Central memory CD4-positive, alpha-beta T cell (primary cell): ENCODE data around the gene SARDH.

ENCODE experiments used
- DNase-seq: peaks from one replicate; pipeline ENCODE4 v3.0.0; 2022

SARDH gene

DNA sequence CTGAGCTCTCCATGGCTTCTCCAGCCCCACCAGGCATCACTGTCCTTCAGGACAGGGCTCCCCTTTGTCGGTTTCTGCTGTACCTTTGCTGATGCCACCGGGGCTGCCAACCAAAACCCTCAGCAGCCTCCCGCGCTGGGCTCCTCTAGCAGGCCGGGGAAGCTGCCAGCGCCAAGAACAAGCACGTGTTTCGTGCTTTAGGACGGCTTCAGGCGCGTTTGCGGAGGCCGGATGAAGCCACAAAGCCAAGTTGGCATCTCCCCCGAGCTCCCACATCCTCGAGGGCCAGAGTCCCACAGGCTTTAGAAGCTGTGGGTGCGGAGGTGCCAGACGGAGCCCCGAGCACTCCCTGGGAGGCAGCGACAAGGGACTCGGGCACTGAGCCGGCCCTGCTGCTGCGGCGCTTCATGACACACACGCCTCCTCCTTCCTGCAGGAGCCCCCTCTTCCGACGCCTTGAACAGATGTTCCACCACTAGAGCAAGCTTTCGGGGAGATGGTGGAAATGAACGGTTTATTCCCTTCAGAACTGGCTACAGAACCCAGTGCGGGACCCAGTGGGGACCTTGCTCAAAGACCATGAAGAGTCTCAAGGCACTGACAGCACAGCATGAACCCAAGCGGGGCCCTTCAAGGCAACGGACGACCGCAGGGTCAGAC lies 36.7 kb downstream of the SARDH start:
- peak; percentile 45 for DNase-seq

DNA sequence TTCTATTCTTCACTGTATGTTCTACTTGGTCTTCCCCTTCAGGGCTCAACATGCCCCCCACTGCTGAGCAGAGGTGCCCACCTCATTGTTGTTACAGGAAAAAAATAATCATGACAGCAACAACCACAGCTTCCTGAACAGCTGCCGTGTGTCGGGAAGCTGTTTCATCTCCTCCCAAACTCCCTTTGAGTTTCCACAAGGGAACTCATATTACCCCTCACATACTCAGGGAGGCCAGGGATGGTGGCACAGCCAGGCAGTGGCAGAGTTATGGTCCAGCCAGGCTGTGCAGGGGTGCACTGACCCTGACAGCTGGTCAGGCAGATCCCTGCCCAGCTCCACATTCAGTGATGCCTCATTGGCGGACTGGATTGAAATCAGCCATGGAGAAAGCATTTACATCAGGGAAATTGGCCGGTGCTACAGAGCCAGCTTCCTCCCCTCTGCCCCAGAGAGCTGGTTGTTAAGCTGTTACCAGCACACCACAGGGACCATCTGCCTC lies 37.3 kb downstream of the SARDH start:
- no peak for DNase-seq

DNA sequence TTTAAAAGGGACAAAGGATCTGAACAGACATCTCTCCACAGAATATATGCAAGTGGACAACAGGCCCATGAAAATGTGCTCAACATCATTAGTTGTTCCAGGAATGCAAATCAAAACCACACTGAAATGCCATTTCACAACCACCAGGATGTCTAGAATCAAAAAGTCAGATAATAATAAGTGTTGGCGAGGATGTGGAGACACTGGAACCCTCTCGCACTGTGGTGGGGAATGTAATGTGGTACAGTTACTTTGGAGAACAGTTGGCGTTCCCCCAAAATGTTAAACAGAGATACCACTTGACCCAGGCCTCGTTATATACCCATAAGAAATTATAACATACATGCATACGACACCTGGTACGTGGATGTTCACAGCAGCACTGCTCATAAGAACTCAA lies 38.6 kb downstream of the SARDH start:
- no peak for DNase-seq

DNA sequence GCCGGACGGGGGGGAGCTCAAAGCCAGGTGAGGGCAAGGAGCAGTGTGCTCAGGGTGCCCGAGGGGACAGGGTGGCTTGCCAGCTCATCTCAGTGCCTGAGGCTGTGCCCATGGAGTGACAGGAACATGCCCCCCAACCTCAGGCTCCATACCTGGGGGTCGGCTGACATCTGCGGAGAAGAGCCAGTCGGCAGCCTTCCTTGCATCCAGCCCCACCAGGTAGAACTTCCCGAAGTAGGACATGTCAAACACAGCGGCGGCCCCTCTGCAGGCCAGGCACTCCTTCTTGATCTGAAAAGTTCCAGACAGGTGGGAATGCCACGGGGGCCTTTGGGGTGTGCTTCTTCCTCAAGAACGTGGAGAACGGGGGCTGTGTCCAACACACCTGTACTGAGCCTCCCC lies 42.1 kb downstream of the SARDH start:
- no peak for DNase-seq

DNA sequence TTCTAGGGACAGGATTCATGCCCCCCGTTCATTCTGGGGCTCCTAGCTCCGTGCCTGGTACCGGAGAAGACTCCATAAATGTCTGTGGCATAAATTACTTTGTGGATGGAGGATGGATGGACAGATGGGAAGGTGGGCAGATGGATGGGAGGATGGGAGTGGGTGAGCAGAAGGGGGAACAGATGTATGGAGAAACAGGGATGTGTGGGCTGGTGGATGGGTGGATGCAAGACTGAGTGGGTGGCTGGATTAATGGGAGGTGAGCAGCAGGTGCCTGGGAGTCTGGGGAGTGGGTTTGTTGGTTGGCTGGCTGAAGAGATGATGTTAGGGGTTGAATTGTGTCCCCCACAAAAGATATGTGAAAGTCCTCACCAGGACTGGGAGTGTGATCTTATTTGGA lies 43.5 kb downstream of the SARDH start:
- no peak for DNase-seq

DNA sequence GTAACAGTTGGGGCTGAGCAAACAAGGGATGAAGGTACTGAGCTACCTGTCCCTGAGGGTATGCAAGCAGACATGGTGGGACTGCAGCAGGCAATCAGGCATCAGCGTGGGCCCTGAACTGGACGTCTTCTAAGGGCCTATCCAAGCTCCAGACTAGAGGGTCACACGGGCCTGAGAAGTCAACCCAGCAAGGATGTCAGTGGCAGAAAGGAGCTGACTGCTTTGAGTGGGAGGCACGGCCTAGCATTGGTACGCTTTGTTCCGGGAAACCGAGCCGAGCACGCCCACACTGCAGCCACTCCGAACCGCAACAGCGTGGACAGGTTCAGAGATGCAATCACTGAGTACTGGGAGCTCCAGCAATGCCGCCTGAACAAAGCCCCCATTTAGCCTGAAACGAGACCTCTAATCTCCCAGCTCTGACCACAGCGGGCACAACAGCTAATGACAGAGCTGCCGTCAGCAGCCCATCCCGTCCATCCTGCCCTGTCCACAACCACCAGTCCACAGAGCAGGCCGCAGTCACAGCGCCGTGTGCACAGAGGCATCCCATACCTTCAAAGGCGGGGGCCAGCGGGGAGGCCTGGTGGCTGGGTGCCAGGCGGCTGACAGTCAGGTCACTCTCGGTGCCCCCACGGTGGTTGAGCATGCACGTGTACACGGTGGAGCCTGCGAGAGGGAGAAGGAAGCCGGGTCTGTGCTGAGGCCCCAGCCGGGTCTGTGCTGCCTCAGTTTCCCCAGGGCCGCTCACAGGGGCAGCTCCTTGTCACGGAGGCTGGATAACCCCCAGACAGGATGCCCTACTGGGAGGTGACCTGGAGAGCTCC lies 44.2 kb downstream of the SARDH start:
- DNase-seq = no peak

DNA sequence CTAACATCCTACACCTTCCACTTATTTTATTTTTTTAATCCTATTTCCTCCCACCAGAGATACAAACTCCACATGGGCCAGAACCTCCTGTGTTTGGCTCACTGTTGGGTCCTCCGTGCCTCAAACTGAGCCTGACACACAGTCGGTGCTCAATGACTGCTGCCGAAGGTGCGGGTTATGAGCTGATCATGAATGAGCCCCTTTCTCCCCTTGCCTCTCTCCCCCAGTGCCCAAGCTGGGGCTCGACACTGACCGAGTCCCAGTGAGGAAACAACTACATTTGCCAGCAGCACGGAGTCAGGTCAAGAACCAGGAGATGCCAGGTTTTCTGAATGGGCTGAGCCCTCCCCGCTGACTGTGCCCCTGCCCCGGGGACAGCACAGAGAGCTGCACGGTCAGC lies 45.0 kb downstream of the SARDH start:
- no peak for DNase-seq

DNA sequence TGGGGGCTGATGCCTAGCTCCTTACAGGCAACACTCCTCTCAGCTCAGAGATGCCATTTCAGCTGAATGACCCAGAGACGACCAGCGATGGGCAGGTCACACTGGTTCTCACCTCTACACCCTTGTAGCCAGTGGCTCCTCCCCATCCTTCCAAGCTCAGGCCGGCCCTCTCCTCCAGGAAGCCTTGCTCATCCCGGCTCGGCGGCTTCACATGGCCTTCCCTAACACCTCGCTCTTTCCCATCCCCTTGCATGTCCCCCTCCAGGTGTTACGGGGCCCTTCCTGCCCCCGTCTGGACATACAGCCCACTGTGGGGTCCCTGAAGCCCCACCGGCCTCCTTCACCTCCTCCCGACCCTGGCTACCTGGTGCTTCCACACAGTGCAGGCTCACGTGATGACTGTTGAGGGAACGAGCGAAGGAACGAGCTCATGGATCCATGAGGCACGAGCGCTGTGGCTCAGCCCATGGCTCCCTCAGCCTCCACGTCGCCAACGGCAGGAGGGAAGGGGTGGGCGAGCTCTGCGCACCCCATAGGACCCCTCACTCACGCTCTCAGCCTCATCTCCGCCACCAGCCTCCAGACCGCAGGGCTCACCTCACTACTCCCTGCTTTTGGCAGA lies 45.7 kb downstream of the SARDH start:
- no peak for DNase-seq

DNA sequence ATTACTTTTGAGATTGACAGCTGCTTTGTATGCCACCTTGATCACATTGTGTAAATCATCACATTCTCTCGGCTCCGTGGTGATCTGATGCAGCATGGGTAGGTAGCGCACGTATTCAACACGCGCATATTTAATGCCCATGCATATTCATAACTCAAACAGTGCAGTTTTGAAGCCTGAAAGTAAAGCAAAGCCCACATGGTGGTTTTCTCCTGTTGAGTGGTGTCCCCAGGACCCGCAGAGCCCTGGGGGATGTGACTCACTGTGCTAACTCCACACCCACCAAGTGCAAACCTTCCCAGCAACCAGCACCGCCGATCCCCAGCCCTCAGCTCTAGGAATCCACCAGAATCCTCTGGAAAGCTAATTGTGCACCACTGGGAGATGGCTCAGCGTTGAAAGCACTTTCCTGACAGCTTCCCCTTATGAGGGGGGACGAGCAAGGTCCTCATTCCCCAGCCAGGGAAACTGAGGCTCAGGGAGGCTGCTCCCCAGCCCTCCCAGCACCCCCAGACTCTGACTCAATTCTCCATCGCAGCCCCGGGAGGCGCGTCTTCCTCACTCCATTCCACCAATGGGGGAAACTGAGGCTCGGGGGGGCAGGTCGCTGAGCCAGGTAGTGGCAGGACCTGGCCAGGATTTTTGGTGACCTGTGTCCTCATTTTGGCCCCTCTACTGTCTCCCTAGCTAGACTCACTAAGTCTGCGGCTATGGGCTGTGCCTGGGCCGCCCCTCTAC lies 46.4 kb downstream of the SARDH start:
- no peak for DNase-seq

DNA sequence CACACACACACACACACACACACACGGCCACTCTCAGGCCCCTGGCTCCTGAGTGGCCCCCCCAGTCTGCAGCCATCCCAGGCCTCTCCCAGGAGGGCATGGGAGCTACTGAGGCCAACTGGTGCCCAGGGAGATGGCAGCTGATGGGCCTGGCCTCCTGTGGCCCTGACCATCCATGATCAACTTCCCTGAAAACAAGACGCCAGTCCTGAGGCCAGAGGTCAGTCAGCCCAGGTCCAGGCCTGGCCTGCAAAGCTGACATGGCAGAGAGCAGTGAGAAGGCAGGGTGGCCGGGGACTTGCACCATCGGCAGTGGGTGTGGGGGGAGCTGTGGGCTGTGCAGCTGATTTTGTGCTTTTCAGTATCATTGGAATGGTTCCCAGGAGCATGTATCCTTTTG lies 47.0 kb downstream of the SARDH start:
- DNase-seq = no peak

DNA sequence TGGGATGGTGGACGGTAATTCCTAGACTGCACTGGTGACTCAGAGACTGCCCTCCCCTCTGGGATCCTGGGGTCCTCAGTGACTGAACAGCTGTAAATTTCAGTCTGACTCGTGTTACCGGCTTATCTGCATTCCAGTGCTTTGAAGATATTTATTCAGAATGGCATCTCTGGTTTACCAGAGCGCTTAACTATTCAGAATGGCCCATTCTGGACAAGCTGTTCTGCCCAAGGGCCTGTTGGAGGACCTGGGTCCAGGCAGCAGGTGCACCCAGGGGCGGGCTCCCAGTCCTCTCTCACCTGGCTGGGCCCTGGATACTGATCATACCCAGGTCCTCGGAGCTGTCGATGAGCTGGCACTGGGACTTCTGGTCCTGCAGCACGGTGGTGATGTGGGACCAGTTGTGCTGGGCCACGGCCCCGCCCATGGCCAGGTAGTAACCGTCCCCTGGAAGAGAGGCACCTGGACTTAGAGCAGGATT lies 48.0 kb downstream of the SARDH start:
- DNase-seq = no peak

DNA sequence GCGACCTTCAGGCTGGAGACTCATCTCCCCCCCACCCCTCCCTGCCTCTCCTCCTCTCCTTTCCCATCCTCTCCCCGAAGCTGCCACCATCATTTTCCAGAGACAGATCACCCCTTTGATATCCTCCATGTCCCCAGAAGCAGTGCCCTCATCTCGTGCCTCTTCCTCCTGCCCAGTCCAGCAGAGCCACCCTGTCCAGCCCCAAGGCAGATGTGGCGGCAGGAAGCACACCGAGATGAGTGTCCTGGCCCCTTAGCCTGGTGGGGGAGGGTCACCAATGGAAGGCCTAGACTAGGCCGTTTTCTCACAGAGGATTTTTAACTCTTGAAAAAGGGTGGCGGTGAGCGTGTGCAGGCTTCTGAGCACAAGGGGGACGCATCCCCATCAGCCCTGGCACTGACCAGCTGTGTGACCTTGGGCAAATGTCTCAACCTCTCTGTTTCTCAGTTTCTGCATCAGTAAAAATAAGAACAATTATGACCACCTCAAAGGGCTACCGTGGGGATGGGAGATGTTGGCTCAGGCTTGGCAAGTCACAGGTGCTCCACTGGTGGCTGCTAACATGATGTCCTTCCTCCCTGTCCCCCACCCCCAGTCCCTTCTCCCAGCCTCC lies 48.9 kb downstream of the SARDH start:
- DNase-seq = no peak

DNA sequence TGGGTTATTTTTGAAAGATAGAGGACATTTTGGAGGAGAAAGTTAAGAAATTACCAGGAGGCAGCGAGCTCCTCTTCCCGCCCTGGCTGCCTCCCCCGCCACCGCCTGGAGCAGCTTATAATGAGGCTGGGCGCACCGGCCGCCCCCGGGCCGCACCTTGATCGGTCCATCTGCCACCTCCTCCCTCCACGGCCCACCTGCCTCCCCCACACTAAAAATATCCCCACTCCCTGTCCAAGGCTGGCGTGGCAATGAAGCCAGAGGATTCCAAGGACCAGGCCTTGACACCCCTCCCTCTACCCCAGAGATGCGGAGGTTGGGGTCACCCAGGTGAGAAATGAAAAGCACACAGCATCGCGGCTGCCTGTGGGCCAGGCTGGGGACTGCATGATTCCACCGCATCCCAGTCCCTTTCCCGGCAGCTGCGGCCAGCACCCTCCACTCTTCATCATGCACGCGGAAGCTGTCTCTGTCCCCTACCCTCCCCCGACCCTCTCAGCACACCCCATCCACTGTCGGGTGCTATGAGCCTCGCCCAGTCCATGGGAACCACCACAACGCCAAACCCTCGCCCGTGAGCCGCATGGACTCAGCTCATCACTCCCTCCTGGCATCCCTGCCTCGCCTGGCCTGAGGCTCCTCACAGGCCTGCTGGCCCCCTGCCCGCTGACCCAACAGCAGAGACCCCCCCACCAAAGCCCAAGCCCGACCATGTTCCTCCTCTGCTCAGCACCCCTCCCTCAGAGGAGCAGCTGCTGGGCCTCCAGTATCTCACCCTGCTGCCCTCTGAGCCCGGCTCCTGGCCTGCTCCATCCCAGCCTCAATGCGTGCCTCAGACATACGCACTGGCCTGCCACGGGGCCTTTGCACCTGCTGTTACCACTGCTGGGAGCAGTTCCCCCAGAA lies 50.0 kb downstream of the SARDH start:
- DNase-seq = no peak

DNA sequence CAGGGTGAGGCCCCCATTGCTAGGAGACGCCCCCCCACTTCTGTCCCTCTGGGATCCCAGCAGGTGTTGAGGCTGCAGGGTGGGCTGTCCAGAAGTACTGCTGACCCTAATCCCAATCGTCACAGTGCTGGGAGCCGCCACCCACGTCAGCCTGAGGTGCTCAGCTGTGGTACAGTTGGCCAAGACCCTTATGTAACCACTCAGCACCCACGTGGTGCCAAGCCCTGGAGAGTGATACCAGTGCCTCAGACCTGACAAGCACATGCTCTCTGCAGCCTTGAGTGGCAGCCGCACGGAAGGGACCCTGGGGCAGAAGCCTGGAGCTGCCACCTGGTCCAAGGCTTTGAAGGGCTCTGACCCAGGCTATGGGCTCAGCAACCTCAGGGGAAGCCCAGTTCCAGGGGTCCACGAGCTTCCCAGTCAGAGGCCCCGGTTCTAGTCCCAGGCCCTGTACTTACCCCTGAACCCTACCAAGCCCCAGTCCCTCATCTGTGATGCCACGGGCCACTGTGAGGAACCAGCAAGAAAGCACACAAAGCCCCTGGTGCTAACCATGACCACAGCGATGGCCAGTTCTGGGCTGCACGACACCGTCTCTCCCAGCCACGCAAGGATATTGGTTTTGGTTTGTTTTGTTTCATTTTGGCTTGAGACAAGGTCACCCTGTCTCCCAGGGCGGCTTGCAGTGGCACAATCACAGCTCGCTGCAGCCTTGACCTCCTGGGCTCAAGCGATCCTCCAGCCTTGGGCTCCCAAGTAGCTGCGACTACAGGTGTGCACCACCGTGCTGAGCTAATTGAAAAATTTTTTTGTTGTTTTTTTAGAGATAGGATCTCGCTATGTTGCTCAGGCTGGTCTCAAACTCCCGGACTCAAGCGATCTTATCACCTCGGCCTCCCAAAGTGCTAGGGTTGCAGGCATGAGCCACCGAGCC lies 51.2 kb downstream of the SARDH start:
- DNase-seq = no peak

DNA sequence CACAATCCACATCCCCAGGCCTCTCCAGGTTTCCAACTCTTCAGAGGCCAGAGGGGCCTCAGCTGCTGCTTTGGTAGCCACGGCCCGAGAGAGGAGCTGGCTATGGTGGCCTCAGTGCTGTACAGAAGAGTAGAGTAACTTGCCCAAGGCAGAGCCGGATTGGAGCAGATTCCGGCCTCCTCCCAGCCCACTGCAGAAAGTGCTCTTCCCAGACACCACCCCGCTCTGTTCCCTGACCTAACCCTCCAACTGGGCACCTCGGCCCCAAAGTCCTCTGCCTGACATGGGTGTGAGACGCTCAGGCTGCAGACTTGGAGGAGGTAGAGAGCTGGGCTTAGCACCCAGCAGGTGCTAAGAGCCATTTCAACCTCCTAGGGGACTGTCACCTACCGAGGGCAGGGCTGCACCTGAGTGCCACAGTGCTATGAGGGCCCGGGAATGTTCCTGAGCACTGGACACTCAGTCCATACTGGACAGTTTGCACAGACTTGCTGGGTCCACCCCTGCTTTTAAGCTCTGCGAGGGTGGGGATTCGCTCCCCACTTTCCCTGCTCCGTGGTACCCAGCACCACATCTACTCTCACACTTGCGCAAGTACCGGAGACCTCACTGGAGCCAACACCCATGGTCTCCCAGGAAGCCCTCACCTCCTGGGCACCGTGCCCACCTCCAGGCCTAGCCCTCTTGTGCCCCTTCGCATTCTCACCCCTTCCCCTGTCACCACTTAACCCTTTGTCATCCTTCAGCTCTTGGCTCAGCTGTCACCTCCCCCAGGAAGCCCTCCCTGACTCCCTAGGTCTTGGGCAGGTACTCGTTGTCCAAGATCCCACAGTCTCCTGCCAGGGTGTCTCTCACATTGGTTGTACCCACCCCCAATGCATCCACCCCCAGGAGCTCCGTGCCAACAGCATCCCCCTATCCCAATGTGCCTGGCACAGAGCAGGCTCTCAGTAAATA lies 52.2 kb downstream of the SARDH start:
- DNase-seq = no peak

DNA sequence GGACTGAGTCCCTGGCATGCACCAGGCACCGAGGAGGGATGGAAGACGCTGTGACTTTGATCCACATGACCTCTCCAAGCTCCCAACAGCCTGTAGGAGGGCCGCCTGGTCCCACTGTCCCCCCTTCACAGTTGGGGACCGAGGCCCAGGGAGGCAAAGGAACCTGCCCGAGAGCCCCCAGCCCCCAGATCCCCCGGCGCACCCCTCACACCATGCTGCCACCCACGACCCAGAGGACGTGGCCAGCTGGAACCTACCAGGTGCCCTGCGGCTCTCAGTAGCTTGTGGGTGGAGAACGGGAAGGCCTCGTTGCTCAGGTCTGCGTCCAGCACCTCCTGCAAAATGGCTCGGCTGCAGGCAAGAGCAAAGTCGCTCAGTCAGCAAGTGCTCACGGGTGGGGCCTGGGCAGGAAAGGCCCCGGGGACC lies 53.2 kb downstream of the SARDH start:
- no peak for DNase-seq

DNA sequence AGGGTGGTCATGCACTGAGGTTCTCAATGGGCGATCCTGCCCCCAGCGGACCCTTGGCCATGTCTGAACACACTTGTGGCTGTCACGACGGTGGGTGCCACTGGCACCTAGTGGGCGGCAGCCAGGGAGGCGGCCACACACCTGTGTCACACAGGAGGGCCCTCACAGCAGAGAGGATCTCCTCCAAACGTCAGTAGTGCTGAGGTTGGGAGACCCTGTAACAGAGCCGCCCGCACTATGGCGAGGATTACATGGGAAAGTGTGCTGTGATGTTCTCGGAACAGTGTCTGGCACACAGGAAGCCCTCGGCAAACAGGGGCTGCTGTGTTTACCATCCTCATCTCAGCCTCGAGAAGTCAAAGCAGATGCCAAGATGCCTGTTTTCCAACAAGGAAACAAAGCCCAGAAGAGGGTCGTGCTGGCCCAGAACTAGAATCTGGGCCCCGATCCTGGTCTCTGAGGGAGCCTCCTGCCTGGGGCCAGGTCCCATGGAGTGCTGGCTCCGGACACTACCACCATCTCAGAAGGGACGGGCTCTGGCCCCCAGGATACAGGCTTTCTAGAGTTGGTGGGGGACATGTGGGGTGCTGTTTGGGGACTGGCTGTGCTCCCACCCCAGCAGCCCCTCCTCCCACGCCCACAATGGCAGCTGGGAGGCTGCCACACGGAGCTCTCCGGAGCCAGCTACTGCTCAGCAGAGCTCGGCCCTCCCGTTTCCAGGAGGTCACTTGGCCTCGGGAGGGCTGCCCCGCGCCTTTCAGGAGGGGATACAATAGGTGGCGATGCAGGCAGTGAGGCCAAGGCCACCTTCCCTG lies 53.8 kb downstream of the SARDH start:
- DNase-seq = no peak

DNA sequence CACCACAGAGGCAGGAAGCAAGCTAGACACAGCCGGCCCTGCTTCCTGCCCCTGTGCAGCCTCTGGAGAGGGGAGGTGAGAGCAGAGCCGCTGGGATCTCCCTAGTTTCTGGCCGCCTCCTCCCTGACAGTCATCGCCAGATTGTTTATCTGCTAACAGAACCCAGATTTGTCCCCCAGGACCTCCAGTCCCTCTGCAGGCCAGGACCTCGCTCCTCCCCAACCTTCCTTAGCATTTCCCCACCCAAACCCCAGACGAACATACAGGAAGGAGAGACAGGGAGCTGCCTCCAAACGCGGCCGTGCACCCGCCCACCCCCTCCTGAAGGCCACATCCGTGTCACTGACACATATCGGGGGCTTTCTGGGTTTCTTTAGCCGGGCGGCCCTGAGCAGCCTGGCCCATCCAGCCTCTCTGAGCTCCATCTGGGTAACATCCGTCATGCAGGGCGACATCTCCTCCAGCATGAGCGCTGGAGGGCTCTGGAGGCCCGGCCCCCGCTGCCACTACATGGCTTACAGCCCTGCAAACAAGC lies 54.5 kb downstream of the SARDH start:
- peak; percentile 83 for DNase-seq
